Measurements from ENCODE around the gene RC3H1.
A peak's percentile ranks its signal among the peaks of the same experiment; 100 is the strongest.
"Not testable (repeated sequence)": the region's sequence is repeated elsewhere in the genome, so short reads cannot be mapped to it uniquely, and the experiment has no call there.

The RC3H1 gene

GRCh38 chr1:174005032-174005431 is 17.1 kb downstream of the RC3H1 start:
- no peak overlapping the region for H3K27ac ChIP-seq (ENCODE audit: low read depth, low read length)
- H3K4me1 ChIP-seq (ENCODE audit: control insufficient read depth in 5 of 5, insufficient read depth in 5 of 5, low read length in 5 of 5): peaks cover 4 to 26% (median 21%) of the 10 kb centered on the region in 5 donors
- no peaks in the 10 kb centered on the region for H3K9me3 ChIP-seq (ENCODE audit: control insufficient read depth in 5 of 5, low read length in 5 of 5)
- H3K4me3 ChIP-seq (ENCODE audit: low read depth in 1 of 5, low read length in 5 of 5): no peak overlapping the region
- no peaks in the 10 kb centered on the region for H3K27me3 ChIP-seq (ENCODE audit: control insufficient read depth in 5 of 5, insufficient read depth in 4 of 5, low read length in 5 of 5)
- no peak overlapping the region for H3K9ac ChIP-seq (ENCODE audit: low read length in 5 of 5)
- H3K36me3 ChIP-seq (ENCODE audit: control insufficient read depth in 5 of 5, insufficient read depth in 5 of 5, low read length in 5 of 5): no peaks in the 10 kb centered on the region

- peaks cover 4 to 23% (median 19%) of the 10 kb centered on the region in 5 donors for H3K4me1 ChIP-seq (ENCODE audit: control insufficient read depth in 5 of 5, insufficient read depth in 5 of 5, low read length in 5 of 5)
- no peaks in the 10 kb centered on the region for H3K9me3 ChIP-seq (ENCODE audit: control insufficient read depth in 5 of 5, low read length in 5 of 5)
- no peak overlapping the region for H3K4me3 ChIP-seq (ENCODE audit: low read depth in 1 of 5, low read length in 5 of 5)
Measured at GRCh38 chr1:174003867-174004266, 18.3 kb downstream of the RC3H1 start.

GRCh38 chr1:174001573-174001972 is 20.6 kb downstream of the RC3H1 start:
- Histone ChIP-seq H3K27me3 (ENCODE audit: control insufficient read depth in 5 of 5, insufficient read depth in 4 of 5, low read length in 5 of 5) (no peaks in the 10 kb centered on the region), H3K4me1 (ENCODE audit: control insufficient read depth in 5 of 5, insufficient read depth in 5 of 5, low read length in 5 of 5) (peaks cover 4 to 24% (median 16%) of the 10 kb centered on the region in 5 donors), H3K36me3 (ENCODE audit: control insufficient read depth in 5 of 5, insufficient read depth in 5 of 5, low read length in 5 of 5) (peaks cover 0 to 5% (median 1%) of the 10 kb centered on the region in 5 donors), H3K4me3 (ENCODE audit: low read depth in 1 of 5, low read length in 5 of 5) (no peak overlapping the region), H3K27ac (ENCODE audit: low read depth, low read length) (no peak overlapping the region), H3K9ac (ENCODE audit: low read length in 5 of 5) (no peak overlapping the region), H3K9me3 (ENCODE audit: control insufficient read depth in 5 of 5, low read length in 5 of 5) (no peaks in the 10 kb centered on the region)

More at GRCh38 chr1:174003867-174004266, 18.3 kb downstream of the RC3H1 start:
- Histone ChIP-seq H3K27me3 (ENCODE audit: control insufficient read depth in 5 of 5, insufficient read depth in 4 of 5, low read length in 5 of 5) (no peaks in the 10 kb centered on the region), H3K27ac (ENCODE audit: low read depth, low read length) (no peak overlapping the region), H3K9ac (ENCODE audit: low read length in 5 of 5) (no peak overlapping the region), H3K36me3 (ENCODE audit: control insufficient read depth in 5 of 5, insufficient read depth in 5 of 5, low read length in 5 of 5) (peaks cover 0 to under 1% (median 0%) of the 10 kb centered on the region in 5 donors)

GRCh38 chr1:174000371-174000770 is 21.8 kb downstream of the RC3H1 start:
- Histone ChIP-seq H3K9me3 (ENCODE audit: control insufficient read depth in 5 of 5, low read length in 5 of 5) (no peaks in the 10 kb centered on the region), H3K9ac (ENCODE audit: low read length in 5 of 5) (peak overlapping the region in 1 of 5 donors; percentile 4), H3K27me3 (ENCODE audit: control insufficient read depth in 5 of 5, insufficient read depth in 4 of 5, low read length in 5 of 5) (no peaks in the 10 kb centered on the region), H3K27ac (ENCODE audit: low read depth, low read length) (no peak overlapping the region), H3K4me3 (ENCODE audit: low read depth in 1 of 5, low read length in 5 of 5) (no peak overlapping the region), H3K36me3 (ENCODE audit: control insufficient read depth in 5 of 5, insufficient read depth in 5 of 5, low read length in 5 of 5) (peaks cover 0 to 8% (median 5%) of the 10 kb centered on the region in 5 donors), H3K4me1 (ENCODE audit: control insufficient read depth in 5 of 5, insufficient read depth in 5 of 5, low read length in 5 of 5) (peaks cover 3 to 20% (median 10%) of the 10 kb centered on the region in 5 donors)

- H3K36me3 ChIP-seq (ENCODE audit: control insufficient read depth in 5 of 5, insufficient read depth in 5 of 5, low read length in 5 of 5): peaks cover 0 to 9% (median 8%) of the 10 kb centered on the region in 5 donors
- peaks cover 0 to 13% (median 5%) of the 10 kb centered on the region in 5 donors for H3K4me1 ChIP-seq (ENCODE audit: control insufficient read depth in 5 of 5, insufficient read depth in 5 of 5, low read length in 5 of 5)
- peak overlapping the region; percentile 6 for H3K27ac ChIP-seq (ENCODE audit: low read depth, low read length)
- H3K9ac ChIP-seq (ENCODE audit: low read length in 5 of 5): no peak overlapping the region
- H3K9me3 ChIP-seq (ENCODE audit: control insufficient read depth in 5 of 5, low read length in 5 of 5): no peaks in the 10 kb centered on the region
- no peaks in the 10 kb centered on the region for H3K27me3 ChIP-seq (ENCODE audit: control insufficient read depth in 5 of 5, insufficient read depth in 4 of 5, low read length in 5 of 5)
- H3K4me3 ChIP-seq (ENCODE audit: low read depth in 1 of 5, low read length in 5 of 5): no peak overlapping the region
Measured at GRCh38 chr1:173997791-173998190, 24.4 kb downstream of the RC3H1 start.

GRCh38 chr1:173996995-173997394 is 25.2 kb downstream of the RC3H1 start:
- H3K4me1 ChIP-seq (ENCODE audit: control insufficient read depth in 5 of 5, insufficient read depth in 5 of 5, low read length in 5 of 5): peaks cover 0 to 9% (median 5%) of the 10 kb centered on the region in 5 donors
- no peaks in the 10 kb centered on the region for H3K9me3 ChIP-seq (ENCODE audit: control insufficient read depth in 5 of 5, low read length in 5 of 5)
- no peak overlapping the region for H3K4me3 ChIP-seq (ENCODE audit: low read depth in 1 of 5, low read length in 5 of 5)
- peaks cover 0 to 16% (median 14%) of the 10 kb centered on the region in 5 donors for H3K36me3 ChIP-seq (ENCODE audit: control insufficient read depth in 5 of 5, insufficient read depth in 5 of 5, low read length in 5 of 5)
- H3K27ac ChIP-seq (ENCODE audit: low read depth, low read length): no peak overlapping the region
- no peaks in the 10 kb centered on the region for H3K27me3 ChIP-seq (ENCODE audit: control insufficient read depth in 5 of 5, insufficient read depth in 4 of 5, low read length in 5 of 5)
- H3K9ac ChIP-seq (ENCODE audit: low read length in 5 of 5): no peak overlapping the region

GRCh38 chr1:173995475-173995874 is 26.7 kb downstream of the RC3H1 start:
- Histone ChIP-seq H3K9me3 (ENCODE audit: control insufficient read depth in 5 of 5, low read length in 5 of 5) (no peaks in the 10 kb centered on the region), H3K4me1 (ENCODE audit: control insufficient read depth in 5 of 5, insufficient read depth in 5 of 5, low read length in 5 of 5) (peaks cover 0 to 5% (median 4%) of the 10 kb centered on the region in 5 donors), H3K4me3 (ENCODE audit: low read depth in 1 of 5, low read length in 5 of 5) (no peak overlapping the region), H3K9ac (ENCODE audit: low read length in 5 of 5) (no peak overlapping the region), H3K27ac (ENCODE audit: low read depth, low read length) (no peak overlapping the region), H3K36me3 (ENCODE audit: control insufficient read depth in 5 of 5, insufficient read depth in 5 of 5, low read length in 5 of 5) (peaks cover 10 to 29% (median 26%) of the 10 kb centered on the region in 5 donors), H3K27me3 (ENCODE audit: control insufficient read depth in 5 of 5, insufficient read depth in 4 of 5, low read length in 5 of 5) (no peaks in the 10 kb centered on the region)

GRCh38 chr1:173993948-173994347 is 28.2 kb downstream of the RC3H1 start:
- H3K9ac ChIP-seq (ENCODE audit: low read length in 5 of 5); H3K27ac ChIP-seq (ENCODE audit: low read depth, low read length); H3K4me1 ChIP-seq (ENCODE audit: control insufficient read depth in 5 of 5, insufficient read depth in 5 of 5, low read length in 5 of 5); H3K9me3 ChIP-seq (ENCODE audit: control insufficient read depth in 5 of 5, low read length in 5 of 5); H3K4me3 ChIP-seq (ENCODE audit: low read depth in 1 of 5, low read length in 5 of 5); H3K27me3 ChIP-seq (ENCODE audit: control insufficient read depth in 5 of 5, insufficient read depth in 4 of 5, low read length in 5 of 5): not testable (repeated sequence)
- peaks cover 10 to 34% (median 29%) of the 10 kb centered on the region in 5 donors for H3K36me3 ChIP-seq (ENCODE audit: control insufficient read depth in 5 of 5, insufficient read depth in 5 of 5, low read length in 5 of 5)

GRCh38 chr1:173988068-173988467 is 34.1 kb downstream of the RC3H1 start:
- Histone ChIP-seq H3K4me3 (ENCODE audit: low read depth in 1 of 5, low read length in 5 of 5) (no peak overlapping the region), H3K27ac (ENCODE audit: low read depth, low read length) (no peak overlapping the region), H3K9ac (ENCODE audit: low read length in 5 of 5) (no peak overlapping the region), H3K36me3 (ENCODE audit: control insufficient read depth in 5 of 5, insufficient read depth in 5 of 5, low read length in 5 of 5) (peaks cover 35 to 52% (median 37%) of the 10 kb centered on the region in 5 donors), H3K9me3 (ENCODE audit: control insufficient read depth in 5 of 5, low read length in 5 of 5) (no peaks in the 10 kb centered on the region), H3K27me3 (ENCODE audit: control insufficient read depth in 5 of 5, insufficient read depth in 4 of 5, low read length in 5 of 5) (no peaks in the 10 kb centered on the region), H3K4me1 (ENCODE audit: control insufficient read depth in 5 of 5, insufficient read depth in 5 of 5, low read length in 5 of 5) (no peaks in the 10 kb centered on the region)

GRCh38 chr1:173986951-173987350 is 35.2 kb downstream of the RC3H1 start:
- H3K27ac ChIP-seq (ENCODE audit: low read depth, low read length): no peak overlapping the region
- H3K36me3 ChIP-seq (ENCODE audit: control insufficient read depth in 5 of 5, insufficient read depth in 5 of 5, low read length in 5 of 5): peaks cover 33 to 49% (median 43%) of the 10 kb centered on the region in 5 donors
- H3K9me3 ChIP-seq (ENCODE audit: control insufficient read depth in 5 of 5, low read length in 5 of 5): no peaks in the 10 kb centered on the region
- H3K27me3 ChIP-seq (ENCODE audit: control insufficient read depth in 5 of 5, insufficient read depth in 4 of 5, low read length in 5 of 5): no peaks in the 10 kb centered on the region
- no peaks in the 10 kb centered on the region for H3K4me1 ChIP-seq (ENCODE audit: control insufficient read depth in 5 of 5, insufficient read depth in 5 of 5, low read length in 5 of 5)
- H3K9ac ChIP-seq (ENCODE audit: low read length in 5 of 5): no peak overlapping the region
- H3K4me3 ChIP-seq (ENCODE audit: low read depth in 1 of 5, low read length in 5 of 5): no peak overlapping the region
